ENCODE results near the gene GALNT10.

DNA sequence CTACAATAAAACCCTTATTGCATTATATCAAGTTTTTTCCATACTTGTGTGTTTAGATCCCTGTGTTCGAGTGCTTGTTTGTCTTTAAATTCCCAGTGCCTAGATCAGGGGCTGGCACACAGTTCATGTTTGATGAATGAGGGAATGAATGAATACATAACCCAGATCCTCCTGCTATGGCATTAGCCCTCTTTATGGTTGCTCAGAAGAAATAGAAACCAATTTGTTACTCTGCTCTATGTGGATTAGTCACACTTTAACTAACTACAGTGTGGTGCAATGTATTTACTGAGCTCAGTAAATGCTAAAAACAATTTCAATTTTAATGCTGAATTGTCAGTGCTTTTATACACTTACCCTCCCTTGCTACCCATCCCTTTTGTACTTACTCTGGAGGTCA, 16.4 kb upstream of the GALNT10 start:
- TF ChIP-seq, protein P1, sequence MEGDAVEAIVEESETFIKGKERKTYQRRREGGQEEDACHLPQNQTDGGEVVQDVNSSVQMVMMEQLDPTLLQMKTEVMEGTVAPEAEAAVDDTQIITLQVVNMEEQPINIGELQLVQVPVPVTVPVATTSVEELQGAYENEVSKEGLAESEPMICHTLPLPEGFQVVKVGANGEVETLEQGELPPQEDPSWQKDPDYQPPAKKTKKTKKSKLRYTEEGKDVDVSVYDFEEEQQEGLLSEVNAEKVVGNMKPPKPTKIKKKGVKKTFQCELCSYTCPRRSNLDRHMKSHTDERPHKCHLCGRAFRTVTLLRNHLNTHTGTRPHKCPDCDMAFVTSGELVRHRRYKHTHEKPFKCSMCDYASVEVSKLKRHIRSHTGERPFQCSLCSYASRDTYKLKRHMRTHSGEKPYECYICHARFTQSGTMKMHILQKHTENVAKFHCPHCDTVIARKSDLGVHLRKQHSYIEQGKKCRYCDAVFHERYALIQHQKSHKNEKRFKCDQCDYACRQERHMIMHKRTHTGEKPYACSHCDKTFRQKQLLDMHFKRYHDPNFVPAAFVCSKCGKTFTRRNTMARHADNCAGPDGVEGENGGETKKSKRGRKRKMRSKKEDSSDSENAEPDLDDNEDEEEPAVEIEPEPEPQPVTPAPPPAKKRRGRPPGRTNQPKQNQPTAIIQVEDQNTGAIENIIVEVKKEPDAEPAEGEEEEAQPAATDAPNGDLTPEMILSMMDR (IDR thresholded peaks at IDR 0.05 in 8 of 11, conservative IDR thresholded peaks at IDR 0.05 in 3 of 11), result no peak
- TF ChIP-seq POLR2AphosphoS5 (IDR thresholded peaks at IDR 0.05) (no peak), POLR2A (IDR thresholded peaks at IDR 0.05) (no peak)

All from spleen (tissue), 7 donors.